ENCODE results near the gene PNLIP.

The PNLIP gene

DNA sequence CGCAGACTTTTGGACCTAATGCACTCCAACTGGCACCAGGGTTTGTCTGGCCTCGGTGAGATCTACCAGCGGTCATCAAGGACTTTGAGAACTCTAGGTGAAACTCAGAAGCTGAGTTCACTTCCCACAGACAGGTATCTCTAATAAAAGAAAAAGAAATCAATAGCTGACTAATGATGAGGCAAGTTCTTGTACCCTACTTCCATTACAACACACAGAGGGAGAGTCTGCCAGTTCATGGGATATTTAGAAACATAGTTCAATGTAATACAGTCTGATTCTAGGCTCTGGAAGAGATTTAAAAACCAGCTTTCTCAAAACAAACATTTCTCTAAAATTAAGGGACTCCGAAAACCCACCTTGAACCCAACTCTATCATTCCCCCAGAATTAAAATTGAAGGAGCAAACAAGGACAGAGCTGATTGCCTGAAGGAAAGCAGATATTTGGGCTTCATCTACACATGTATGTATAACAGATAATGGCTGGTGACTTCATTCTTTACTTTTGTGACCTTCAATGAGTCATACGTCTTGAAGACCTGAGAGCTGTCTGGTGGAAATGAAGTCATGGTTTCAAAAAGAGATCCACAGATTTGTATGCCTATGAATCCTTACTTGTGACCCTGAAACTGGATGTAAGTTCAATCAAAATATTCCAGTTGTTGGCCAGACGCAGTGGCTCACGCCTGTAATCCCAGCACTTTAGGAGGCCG is 42.3 kb downstream of the PNLIP start:
- no peak for DNase-seq

- DNase-seq, result no peak
Observed at GRCh38 chr10:116588995-116589394, 43.3 kb downstream of the PNLIP start.

DNA sequence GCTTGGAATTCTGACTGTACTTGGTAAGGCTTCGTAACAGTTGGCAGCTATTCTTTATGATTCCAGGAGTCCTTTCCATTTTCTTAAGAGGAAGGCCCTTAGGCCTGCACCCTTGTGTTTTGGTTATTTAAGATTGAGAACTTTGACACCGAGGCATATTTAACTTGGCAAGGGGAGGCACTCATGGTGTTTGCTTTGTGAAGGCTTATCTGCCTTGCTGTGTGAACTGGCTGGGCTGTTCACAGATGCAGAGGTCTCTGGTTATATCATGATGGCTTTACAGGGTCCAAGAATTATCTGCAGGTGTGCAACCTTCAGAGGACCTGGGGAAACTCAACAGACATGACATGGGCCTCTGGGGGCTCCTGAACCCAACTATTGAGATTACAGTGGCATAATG is 44.2 kb downstream of the PNLIP start:
- DNase-seq, result no peak

GRCh38 chr10:116590590-116591444 is 45.1 kb downstream of the PNLIP start, which contains the start of gene PNLIPRP1:
PNLIPRP1 (plus strand) TSS chr10:116590959; CDS start chr10:116591130, 171 bp downstream.
- no peak for DNase-seq

GRCh38 chr10:116593139-116593740 is 47.5 kb downstream of the PNLIP start:
- no peak for DNase-seq

- DNase-seq, result no peak
Observed at GRCh38 chr10:116594525-116595035, 48.8 kb downstream of the PNLIP start.

- DNase-seq, result no peak
Observed at GRCh38 chr10:116596062-116596461, 50.3 kb downstream of the PNLIP start.

- DNase-seq, result no peak
Observed at GRCh38 chr10:116597543-116597942, 51.8 kb downstream of the PNLIP start.

DNA sequence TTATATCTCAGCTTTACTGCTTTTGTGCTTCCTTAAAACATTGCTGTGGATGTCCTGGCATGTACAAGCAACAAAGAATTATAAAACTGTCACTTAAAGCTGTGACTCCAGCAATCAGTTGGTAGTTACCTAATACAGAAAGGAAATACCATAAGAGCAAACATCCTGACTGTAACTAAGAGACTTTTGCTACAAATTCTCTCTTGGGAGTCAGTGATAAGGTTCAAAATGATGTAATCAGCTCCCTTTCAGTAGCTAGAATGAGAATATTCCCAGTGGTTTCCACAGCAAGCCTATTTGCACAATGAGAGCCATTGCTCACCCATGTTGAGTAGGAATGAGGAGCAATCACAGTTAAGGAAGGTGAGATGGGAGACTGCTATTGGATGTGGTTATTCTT is 52.6 kb downstream of the PNLIP start:
- no peak for DNase-seq

- DNase-seq, result no peak
Observed at GRCh38 chr10:116599991-116600390, 54.3 kb downstream of the PNLIP start.

DNA sequence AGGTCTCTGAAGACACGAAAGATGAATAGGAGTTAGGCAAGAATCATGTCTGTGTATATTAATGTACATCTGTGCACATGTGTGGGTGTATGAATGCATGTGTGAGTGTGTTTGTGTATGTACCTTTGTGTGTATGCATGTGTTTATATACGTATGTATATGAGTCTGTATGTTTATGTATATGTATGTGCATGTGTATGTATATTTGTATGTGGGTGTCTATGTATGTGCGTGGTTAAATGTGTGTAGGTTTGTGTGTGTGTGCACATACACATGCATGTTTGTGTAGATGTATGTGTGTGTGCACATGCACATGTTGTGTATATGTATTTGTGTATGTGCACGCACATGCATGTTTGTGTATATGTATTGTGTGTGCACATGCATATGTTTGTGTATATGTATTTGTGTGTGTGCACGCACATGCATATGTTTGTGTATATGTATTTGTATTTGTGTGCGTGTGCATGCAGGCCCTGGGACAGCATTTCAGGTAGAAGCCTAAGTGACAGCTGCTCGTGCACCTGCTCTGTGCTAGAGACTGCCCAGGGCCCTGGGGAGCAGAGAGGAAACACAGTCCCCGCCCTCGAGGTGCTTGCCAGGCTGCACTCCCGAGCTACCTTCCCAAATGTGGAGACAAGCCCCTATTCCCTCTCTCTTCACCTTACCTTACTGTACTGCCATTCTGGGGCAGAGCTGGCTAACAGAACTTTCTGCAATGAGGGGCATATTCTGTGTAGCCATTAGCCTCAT is 57.1 kb downstream of the PNLIP start:
- no peak for DNase-seq

DNA sequence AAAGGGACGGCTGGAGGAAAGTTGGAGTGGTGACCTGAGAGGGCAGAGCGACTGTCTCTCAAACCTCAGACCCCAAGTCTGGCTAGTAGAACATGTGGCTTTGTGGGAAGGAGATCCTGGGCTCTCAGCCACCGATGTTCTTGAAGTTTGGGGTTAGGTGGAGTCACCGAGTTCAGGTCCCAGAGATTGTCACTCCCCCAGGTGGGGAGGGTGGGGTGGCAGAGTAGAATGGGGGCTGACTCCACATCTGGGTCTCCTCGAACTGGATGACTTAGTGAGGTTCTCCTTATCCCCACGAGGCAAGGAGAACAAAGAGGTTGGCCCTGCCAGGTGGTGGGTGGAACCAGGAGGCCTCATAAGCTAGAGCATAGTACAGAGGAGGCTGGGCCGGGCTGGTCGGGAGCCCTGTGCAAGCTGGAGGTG is 60.3 kb downstream of the PNLIP start:
- no peak for DNase-seq

GRCh38 chr10:116607336-116607735 is 61.6 kb downstream of the PNLIP start:
- no peak for DNase-seq

GRCh38 chr10:116608686-116609594 is 63.2 kb downstream of the PNLIP start:
- DNase-seq, result no peak

DNA sequence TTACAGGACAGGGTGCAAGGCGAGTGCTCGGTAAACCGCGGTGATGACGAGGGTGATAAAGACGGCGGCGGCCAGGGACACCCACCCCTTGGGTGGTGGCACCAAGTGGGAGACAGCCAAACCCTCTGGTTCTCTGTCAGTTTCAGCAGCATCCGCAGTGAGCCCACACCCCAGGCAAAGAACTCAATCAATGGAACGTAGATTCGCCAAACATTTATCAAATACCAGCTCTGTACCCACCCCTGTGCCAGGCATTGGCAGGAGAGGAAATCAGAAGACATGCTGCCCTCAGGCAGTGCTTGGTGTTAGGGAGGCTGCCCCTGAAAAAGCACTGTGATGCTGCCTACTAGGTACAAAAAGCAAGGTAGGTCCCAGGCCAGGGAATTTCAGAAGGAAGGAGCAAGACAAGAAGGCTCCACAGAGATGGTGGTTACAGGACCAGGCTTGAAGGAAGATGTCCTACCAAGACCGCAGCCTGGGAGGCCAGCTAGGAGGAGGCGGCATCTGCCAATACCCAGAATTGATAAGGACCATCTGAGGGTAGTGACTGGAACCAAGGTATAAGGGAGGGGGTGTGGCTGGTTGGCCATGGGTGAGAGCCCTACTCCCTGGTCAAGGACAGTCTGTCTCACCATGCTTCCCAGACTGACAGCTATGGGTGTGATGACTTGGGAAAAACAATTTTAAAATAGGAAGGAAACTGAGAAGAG is 64.9 kb downstream of the PNLIP start:
- no peak for DNase-seq

- no peak for DNase-seq
Observed at GRCh38 chr10:116611153-116611545, 65.4 kb downstream of the PNLIP start.

- no peak for DNase-seq
Observed at GRCh38 chr10:116612107-116612769, 66.5 kb downstream of the PNLIP start.

DNA sequence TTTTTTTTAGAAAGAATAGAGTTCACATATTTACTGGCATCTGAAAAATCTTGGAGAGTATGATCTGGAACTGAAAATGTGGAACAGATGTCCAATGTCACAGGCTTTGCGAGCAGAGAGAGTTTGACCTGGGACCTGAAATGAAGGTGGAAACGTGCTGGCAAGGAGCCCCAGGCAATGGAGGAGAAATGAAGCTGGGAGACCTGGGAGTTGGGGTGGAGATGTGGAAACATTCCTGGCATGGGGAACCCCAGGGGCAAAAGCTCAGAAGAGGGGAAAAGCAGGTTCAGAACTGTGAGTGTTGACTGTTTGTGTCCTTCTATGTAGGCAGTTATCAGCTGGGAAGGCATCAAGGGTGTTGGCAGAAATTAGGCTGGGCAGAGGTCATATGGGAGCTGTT is 67.7 kb downstream of the PNLIP start:
- DNase-seq, result no peak

DNA sequence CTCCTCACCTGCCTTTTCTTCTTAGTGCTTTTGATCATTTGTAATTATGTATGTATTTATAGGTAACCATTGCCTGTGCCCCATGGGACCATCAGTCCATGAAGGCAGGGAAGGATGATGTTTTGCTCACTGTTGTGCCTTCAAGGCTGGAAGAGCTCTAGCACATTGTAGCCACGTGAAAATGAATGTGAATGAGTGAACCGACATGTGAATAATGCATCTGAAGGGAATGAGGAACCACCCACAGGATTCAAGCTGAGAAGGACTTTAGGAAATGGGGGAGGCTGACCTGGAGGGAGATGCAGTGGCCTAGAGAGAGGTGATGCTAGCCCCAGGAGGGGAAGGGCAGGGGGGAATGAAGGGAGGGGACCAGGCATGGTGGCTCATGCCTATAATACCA is 69.1 kb downstream of the PNLIP start:
- DNase-seq, result no peak

DNA sequence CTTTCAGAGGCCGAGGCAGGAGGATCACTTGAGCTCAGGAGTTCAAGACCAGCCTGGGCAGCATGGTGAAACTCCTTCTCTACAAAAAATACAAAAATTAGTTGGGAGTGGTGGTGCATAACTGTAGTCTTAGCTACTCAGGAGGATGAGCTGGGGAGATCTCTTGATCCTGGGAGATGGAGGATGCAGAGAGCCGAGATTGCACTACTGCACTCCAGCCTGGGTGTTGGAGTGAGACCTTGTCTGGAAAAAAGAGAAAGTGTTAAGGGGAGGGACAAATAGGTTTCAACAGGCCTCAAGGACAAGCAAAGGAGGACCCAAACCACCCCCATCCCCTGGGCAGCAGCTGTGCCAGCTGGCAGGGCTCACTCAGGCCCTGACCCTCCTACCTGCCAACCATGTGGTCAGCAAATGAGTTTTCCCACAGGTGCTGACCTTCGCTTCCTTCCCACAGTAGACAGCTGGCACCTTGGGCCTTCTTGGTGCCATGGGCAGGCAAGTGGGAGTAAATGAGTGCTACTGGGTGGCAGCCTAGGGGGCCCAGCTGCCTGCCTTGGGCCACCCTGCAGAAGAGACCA is 69.6 kb downstream of the PNLIP start:
- no peak for DNase-seq
